ENCODE results near the gene CIDEB. TPM values are rescaled to one million over a fixed set of nuclear protein-coding genes. Genes with fewer than 3 reads are reported as not detected.

CIDEB gene
- total and polyA plus RNA-seq, 2 of the 13 experiments (the other 11 are each of a cell fraction or from before 2014, with no cell fraction given), result 35.8 to 110 TPM

GRCh38 chr14:24271134-24271833 is 36.5 kb downstream of the CIDEB start, which contains the start of gene RABGGTA (continued):
- TF ChIP-seq AFF4 (CRISPR knock-in tag; IDR thresholded peaks at IDR 0.05) (peak; percentile 90; the same call in 1 of the 2 replicates), NFKB2 (CRISPR knock-in tag; IDR thresholded peaks at IDR 0.05; ENCODE audit: borderline replicate concordance) (peak; percentile 100), TOE1 (CRISPR knock-in tag; IDR thresholded peaks at IDR 0.05) (peak; percentile 99), ZSCAN25 (CRISPR knock-in tag; IDR thresholded peaks at IDR 0.05) (peak; percentile 94), SIX4 (CRISPR knock-in tag; IDR thresholded peaks at IDR 0.05) (peak; percentile 53; the same call in 1 of the 2 replicates), ZNF740 (CRISPR knock-in tag; IDR thresholded peaks at IDR 0.05) (peak; percentile 89), ZNF691 (CRISPR knock-in tag; IDR thresholded peaks at IDR 0.05; ENCODE audit: borderline replicate concordance, low read depth) (peak; percentile 99), JUNB (CRISPR knock-in tag; IDR thresholded peaks at IDR 0.05; ENCODE audit: borderline replicate concordance) (peak; percentile 91), SMARCE1 (IDR thresholded peaks at IDR 0.05; ENCODE audit: borderline replicate concordance) (no peak), CREM (IDR thresholded peaks at IDR 0.05) (peak; percentile 23; the same call in 1 of the 2 replicates), CREM (CRISPR knock-in tag; IDR thresholded peaks at IDR 0.05) (no peak; the same call in 1 of the 2 replicates), XBP1 (CRISPR knock-in tag; IDR thresholded peaks at IDR 0.05) (peak; percentile 90; the same call in 1 of the 2 replicates), SP4 (CRISPR knock-in tag; IDR thresholded peaks at IDR 0.05) (peak; percentile 99), ZNF318 (CRISPR knock-in tag; IDR thresholded peaks at IDR 0.05) (peak; percentile 98), MED13 (CRISPR knock-in tag; IDR thresholded peaks at IDR 0.05) (peak; percentile 98), GABPB1 (CRISPR knock-in tag; IDR thresholded peaks at IDR 0.05) (peak; percentile 97)

All from HepG2 (cell line).